Uterus (tissue), 2 donors: ENCODE measurements around the gene AK9.

ENCODE experiments used
- CTCF ChIP-seq, 4 experiments: fragments of 200-600 bp in 2 of 4; fragments of 450-650 bp in 2 of 4; sonication (generic) in 2 of 4; IDR thresholded peaks; one replicate each; pipeline ENCODE4 v1.5.1; 2016 to 2019; ENCODE audit warnings: antibody characterized with exemption in 4 of 4, mild to moderate bottlenecking in 2 of 4, moderate library complexity in 1 of 4
- POLR2A ChIP-seq, 2 donors: fragments of 450-650 bp; IDR thresholded peaks; one replicate each; pipeline ENCODE4 v1.6.1; 2016; ENCODE audit warnings: antibody characterized with exemption in 2 of 2, mild to moderate bottlenecking in 1 of 2, moderate library complexity in 1 of 2

GRCh38 chr6:109676724-109677123 is 14.3 kb downstream of the AK9 start:
- TF ChIP-seq POLR2A (IDR thresholded peaks at IDR 0.05) (no peak), CTCF (IDR thresholded peaks at IDR 0.05) (no peak)
